B cell (primary cell): ENCODE results near the gene ACKR2. TPM values are rescaled to one million over a fixed set of nuclear protein-coding genes. Genes with fewer than 3 reads are reported as not detected.
A peak's percentile ranks its signal among the peaks of the same experiment; 100 is the strongest.

Experiments used
- ATAC-seq: fragments of 200-7000 bp; cut with Tn5 transposase; one replicate; pipeline ENCODE4 v1.10.0; 2021; ENCODE audit warnings: low read depth, mild to moderate bottlenecking, moderate number of reproducible peaks, moderate library complexity
- CTCF ChIA-PET: fragments of 350-600 bp; sonication (Branson Sonifier 250); formaldehyde crosslinking; loops from one replicate; lab custom pipeline; 2021; ENCODE audit warnings: antibody characterized with exemption, inconsistent platforms; lab: Charles Lee
- POLR2A ChIA-PET: fragments of 350-600 bp; sonication (Branson Sonifier 250); formaldehyde crosslinking; loops from one replicate; lab custom pipeline; 2021; ENCODE audit warnings: antibody characterized with exemption; lab: Charles Lee
- DNase-seq: peaks from one replicate; pipeline ENCODE4 v3.0.0; 2013
- H2AFZ ChIP-seq: 2 replicates; pipeline ENCODE4 v1.6.1; 2012; ENCODE audit warnings: mild to moderate bottlenecking, low read depth, low read length; ENCODE audit not compliant: insufficient read depth, poor library complexity, severe bottlenecking
- H3K27ac ChIP-seq, 2 donors: 1 replicate in 1 of 2; 2 replicates in 1 of 2; pipeline ENCODE4 v1.5.1; 2012 to 2013; ENCODE audit warnings: low read length in 2 of 2, mild to moderate bottlenecking in 2 of 2, moderate library complexity in 1 of 2
- H3K27me3 ChIP-seq, 4 experiments: fragments of 200-600 bp in 1 of 4; sonication (generic) in 1 of 4; replicated peaks in 1 of 4; 1 replicate in 2 of 4; 2 replicates in 2 of 4; pipeline versions ENCODE4 v1.6.1 to v1.7.0; 2013 to 2016; ENCODE audit warnings: low read length in 3 of 4, mild to moderate bottlenecking in 2 of 4, mixed read lengths in 1 of 4, moderate library complexity in 1 of 4; ENCODE audit not compliant: insufficient read depth in 4 of 4, control insufficient read depth in 3 of 4; ENCODE audit errors: control extremely low read depth in 1 of 4
- H3K36me3 ChIP-seq, 2 experiments: replicated peaks in 1 of 2; 1 replicate in 1 of 2; 2 replicates in 1 of 2; pipeline versions ENCODE4 v1.6.1 to v1.7.1; 2013; ENCODE audit warnings: low read length in 1 of 2; ENCODE audit not compliant: insufficient read depth in 2 of 2, control insufficient read depth in 1 of 2; ENCODE audit errors: control extremely low read depth in 1 of 2, extremely low read depth in 1 of 2
- H3K4me1 ChIP-seq, 2 donors: fragments of 200-600 bp in 1 of 2; sonication (generic) in 1 of 2; 1 replicate in 1 of 2; 2 replicates in 1 of 2; pipeline versions ENCODE4 v1.5.1 to v1.6.1; 2013 to 2017; ENCODE audit warnings: low read length in 2 of 2; ENCODE audit not compliant: control insufficient read depth in 2 of 2, insufficient read depth in 2 of 2
- H3K4me2 ChIP-seq: replicated peaks from 2 replicates; pipeline ENCODE3; 2012; ENCODE audit warnings: mild to moderate bottlenecking, low read depth, low read length; ENCODE audit not compliant: poor library complexity, severe bottlenecking
- H3K4me3 ChIP-seq, 5 experiments: fragments of 200-600 bp in 1 of 5; sonication (generic) in 1 of 5; 1 replicate in 3 of 5; 2 replicates in 2 of 5; pipeline versions ENCODE4 v1.5.1 to v1.7.0; 2011 to 2016; ENCODE audit warnings: low read length in 4 of 5, mild to moderate bottlenecking in 4 of 5, low read depth in 2 of 5, control low read depth in 1 of 5, moderate library complexity in 1 of 5; ENCODE audit not compliant: insufficient read depth in 1 of 5; ENCODE audit errors: control extremely low read depth in 1 of 5, extremely low read depth in 1 of 5
- H3K79me2 ChIP-seq: fragments of 200-600 bp; sonication (generic); one replicate; pipeline ENCODE4 v1.6.0; 2016; ENCODE audit warnings: low read length; ENCODE audit not compliant: control insufficient read depth, insufficient read depth
- H3K9ac ChIP-seq: fragments of 200-600 bp; sonication (generic); 2 replicates; pipeline ENCODE4 v1.6.1; 2017; ENCODE audit warnings: mild to moderate bottlenecking, low read length, moderate library complexity
- H3K9me3 ChIP-seq, 3 donors: one replicate each; pipeline versions ENCODE4 v1.6.1 to v1.7.1; 2013; ENCODE audit warnings: low read length in 2 of 3; ENCODE audit not compliant: control insufficient read depth in 2 of 3, insufficient read depth in 1 of 3; ENCODE audit errors: control extremely low read depth in 1 of 3
- H4K20me1 ChIP-seq: 2 replicates; pipeline ENCODE4 v1.6.0; 2012; ENCODE audit warnings: mild to moderate bottlenecking, low read length; ENCODE audit not compliant: insufficient read depth, control insufficient read depth, poor library complexity, severe bottlenecking
- H3K27ac Mint-ChIP-seq: one replicate; pipeline ENCODE4 v1.8.0; 2021; ENCODE audit warnings: mixed read lengths
- H3K27me3 Mint-ChIP-seq: one replicate; pipeline ENCODE4 v1.8.0; 2021; ENCODE audit warnings: mixed read lengths
- H3K4me1 Mint-ChIP-seq: one replicate; pipeline ENCODE4 v1.8.0; 2021; ENCODE audit warnings: mixed read lengths
- H3K4me3 Mint-ChIP-seq: one replicate; pipeline ENCODE4 v1.8.0; 2021; ENCODE audit warnings: mixed read lengths
- H3K9me3 Mint-ChIP-seq: one replicate; pipeline ENCODE4 v1.8.0; 2022; ENCODE audit warnings: mixed read lengths; ENCODE audit not compliant: insufficient read depth
- EZH2 ChIP-seq: IDR thresholded peaks from 2 replicates; pipeline ENCODE4 v1.6.1; 2012; ENCODE audit warnings: borderline replicate concordance, low read depth, mild to moderate bottlenecking, moderate library complexity, low read length; ENCODE audit not compliant: insufficient read depth, poor library complexity, severe bottlenecking
- WGBS: methylation state at CpG from one replicate; pipeline ENCODE4 v1.1.5; 2013; ENCODE audit warnings: missing lambda C conversion rate; ENCODE audit not compliant: insufficient coverage; 5-methylcytosine and 5-hydroxymethylcytosine counted together
- intact Hi-C: fragments of 100-400 bp; cut with micrococcal nuclease; formaldehyde crosslinking; loops from one replicate; pipeline ENCODE4 v1.10.0; 2022
- polyA plus RNA-seq: library from polyadenylated mRNA; depleted of rRNA; stranded (reverse); fragments of >200 nt; gene quantifications from 2 replicates; pipeline ENCODE4 v1.2.3, GENCODE V29; 2012
- total RNA-seq, 2 donors: library from RNA; stranded (reverse); fragments of 120-200 nt in 1 of 2; gene quantifications; 1 replicate in 1 of 2; 2 replicates in 1 of 2; pipeline versions ENCODE4 v1.2.3 to v1.2.4, GENCODE V29; 2013 to 2022
- TF ChIP-seq, protein P1 (sequence below): fragments of 200-600 bp; IDR thresholded peaks from one replicate; pipeline ENCODE4 v1.8.0; 2022; ENCODE audit warnings: antibody characterized with exemption, mild to moderate bottlenecking

Gene ACKR2
- total and polyA plus RNA-seq, 2 donors (not counting 1 experiment from before 2014, with no cell fraction given), result 0.31 to 1.7 TPM

DNA sequence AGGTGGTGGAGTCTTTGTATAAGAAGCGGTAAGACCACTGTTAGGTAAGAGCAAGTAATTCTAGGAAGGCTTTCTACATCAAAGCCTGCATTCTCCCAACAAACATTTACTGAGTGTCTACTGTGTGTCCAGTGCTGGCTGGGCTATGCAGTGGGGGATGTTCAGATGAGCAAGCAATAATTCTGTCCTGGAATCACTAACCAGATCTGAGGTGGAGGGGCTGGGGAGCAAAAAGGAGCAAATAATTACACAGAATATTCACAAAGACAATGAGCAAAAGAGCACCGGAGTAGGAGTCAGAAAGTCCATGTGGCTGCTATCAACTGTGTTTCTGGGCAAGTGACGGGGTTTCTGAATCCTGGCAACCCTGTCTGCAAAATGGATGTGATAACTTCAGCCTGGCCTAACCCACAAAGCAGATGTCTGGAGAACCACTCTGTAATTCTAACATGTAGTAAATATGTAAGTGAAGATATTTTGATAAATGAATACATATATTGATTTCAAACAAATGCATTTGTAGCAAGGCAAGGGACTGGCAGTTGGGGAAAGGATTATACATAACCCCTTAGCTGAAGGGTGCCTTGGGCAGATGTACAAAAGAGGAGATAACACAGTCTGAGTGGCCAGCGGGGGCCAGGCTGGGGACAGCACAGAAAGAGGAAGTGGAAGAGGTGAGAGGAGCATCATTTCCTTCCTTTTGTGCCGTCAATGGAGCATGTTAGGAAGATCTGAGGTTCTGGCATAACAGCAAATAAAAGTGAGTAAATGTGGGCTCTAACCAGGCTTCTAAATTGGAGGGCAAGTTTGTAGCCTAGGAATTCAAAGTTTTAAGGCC lies 37.7 kb downstream of the ACKR2 start:
- CTCF ChIA-PET, result interaction anchor here (1.5 to 1.8 kb wide), 3 partner anchors 32 to 67 kb away, joined by 4 to 5 read pairs (median 5); no protein-coding TSS in a partner anchor
- ATAC-seq (peak; percentile 92), DNase-seq (peak; percentile 77)
- H3K27ac Mint-ChIP-seq, result peak overlapping the region; percentile 89
- no peaks in the 10 kb centered on the region for H3K27me3 ChIP-seq
- no peaks in the 10 kb centered on the region for H3K9me3 Mint-ChIP-seq
- peak overlapping the region; percentile 86 to 89 for H3K27ac ChIP-seq
- peak overlapping the region; percentile 76 for H3K4me3 Mint-ChIP-seq
- intact Hi-C loops, result loop anchor here (5.0 kb wide), 1 partner anchor 45 kb away; the partner anchor contains the start of gene HIGD1A
- H3K4me3 ChIP-seq, result peak overlapping the region in 2 of 5 experiments; percentile 20 to 31
- H3K9ac ChIP-seq, result peak overlapping the region; percentile 45
- H3K9me3 ChIP-seq, result no peaks in the 10 kb centered on the region
- H4K20me1 ChIP-seq, result no peaks in the 10 kb centered on the region
- H3K4me2 ChIP-seq, result peak overlapping the region; percentile 68
- H3K4me1 ChIP-seq, result peaks cover 26 to 37% of the 10 kb centered on the region in 2 donors
- peak overlapping the region; percentile 33 for H2AFZ ChIP-seq
- H3K4me1 Mint-ChIP-seq, result peaks cover 28% of the 10 kb centered on the region
- POLR2A ChIA-PET, result no interaction called here
- H3K27me3 Mint-ChIP-seq, result no peaks in the 10 kb centered on the region
- 20% methylated on average over 3 of the region's 5 CpGs for WGBS
- H3K36me3 ChIP-seq, result no peaks in the 10 kb centered on the region
- no peaks in the 10 kb centered on the region for H3K79me2 ChIP-seq
- TF ChIP-seq, protein P1, sequence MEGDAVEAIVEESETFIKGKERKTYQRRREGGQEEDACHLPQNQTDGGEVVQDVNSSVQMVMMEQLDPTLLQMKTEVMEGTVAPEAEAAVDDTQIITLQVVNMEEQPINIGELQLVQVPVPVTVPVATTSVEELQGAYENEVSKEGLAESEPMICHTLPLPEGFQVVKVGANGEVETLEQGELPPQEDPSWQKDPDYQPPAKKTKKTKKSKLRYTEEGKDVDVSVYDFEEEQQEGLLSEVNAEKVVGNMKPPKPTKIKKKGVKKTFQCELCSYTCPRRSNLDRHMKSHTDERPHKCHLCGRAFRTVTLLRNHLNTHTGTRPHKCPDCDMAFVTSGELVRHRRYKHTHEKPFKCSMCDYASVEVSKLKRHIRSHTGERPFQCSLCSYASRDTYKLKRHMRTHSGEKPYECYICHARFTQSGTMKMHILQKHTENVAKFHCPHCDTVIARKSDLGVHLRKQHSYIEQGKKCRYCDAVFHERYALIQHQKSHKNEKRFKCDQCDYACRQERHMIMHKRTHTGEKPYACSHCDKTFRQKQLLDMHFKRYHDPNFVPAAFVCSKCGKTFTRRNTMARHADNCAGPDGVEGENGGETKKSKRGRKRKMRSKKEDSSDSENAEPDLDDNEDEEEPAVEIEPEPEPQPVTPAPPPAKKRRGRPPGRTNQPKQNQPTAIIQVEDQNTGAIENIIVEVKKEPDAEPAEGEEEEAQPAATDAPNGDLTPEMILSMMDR, result no peak
- TF ChIP-seq EZH2, result no peak

DNA sequence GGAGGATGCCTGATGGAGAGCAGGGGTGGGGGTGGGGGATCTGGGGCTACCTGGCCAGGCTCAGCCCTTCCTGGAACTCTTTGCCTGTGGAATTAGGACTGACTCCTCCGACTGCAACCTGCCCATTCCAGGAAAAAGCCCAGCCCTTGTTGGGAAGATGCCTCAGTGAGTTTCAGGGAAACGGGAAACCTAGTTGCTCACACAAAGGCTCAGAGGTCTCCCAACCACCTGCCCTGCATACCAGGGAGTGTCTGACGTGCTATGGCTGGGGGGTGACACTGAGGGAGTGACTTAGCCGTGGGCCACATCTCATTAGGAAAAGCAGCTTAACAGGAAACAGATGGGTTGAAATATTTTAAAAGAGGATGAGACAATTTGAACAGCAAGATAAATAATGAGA lies 38.5 kb downstream of the ACKR2 start:
- Mint-ChIP-seq H3K27ac (peak overlapping the region; percentile 89), H3K9me3 (no peaks in the 10 kb centered on the region), H3K27me3 (no peaks in the 10 kb centered on the region), H3K4me1 (peaks cover 31% of the 10 kb centered on the region), H3K4me3 (peak overlapping the region; percentile 76)
- POLR2A ChIA-PET, result no interaction called here
- ATAC-seq (peak; percentile 28), DNase-seq (peak; percentile 52)
- H3K9ac ChIP-seq, result peak overlapping the region; percentile 45
- peak overlapping the region; percentile 86 to 89 for H3K27ac ChIP-seq
- peak overlapping the region; percentile 68 for H3K4me2 ChIP-seq
- no peaks in the 10 kb centered on the region for H4K20me1 ChIP-seq
- H3K9me3 ChIP-seq, result no peaks in the 10 kb centered on the region
- H3K79me2 ChIP-seq, result no peaks in the 10 kb centered on the region
- no peaks in the 10 kb centered on the region for H3K36me3 ChIP-seq
- H3K4me1 ChIP-seq, result peaks cover 26 to 37% of the 10 kb centered on the region in 2 donors
- WGBS, result 61% methylated on average over 2 of the region's 4 CpGs
- no peaks in the 10 kb centered on the region for H3K27me3 ChIP-seq
- intact Hi-C loops, result loop anchor here (5.0 kb wide), 1 partner anchor 45 kb away; the partner anchor contains the start of gene HIGD1A
- CTCF ChIA-PET, result interaction anchor here (1.5 to 1.8 kb wide), 4 partner anchors 9 to 68 kb away, joined by 4 to 5 read pairs (median 5); no protein-coding TSS in a partner anchor
- peak overlapping the region in 2 of 5 experiments; percentile 20 to 31 for H3K4me3 ChIP-seq
- TF ChIP-seq, protein P1, result no peak
- TF ChIP-seq EZH2, result no peak
- H2AFZ ChIP-seq, result peak overlapping the region; percentile 33
